Neuron (in vitro differentiated cells): ENCODE results near the gene GJA4.
"Not testable (repeated sequence)": the region's sequence is repeated elsewhere in the genome, so short reads cannot be mapped to it uniquely, and the experiment has no call there.

ENCODE experiments used
- H2AFZ ChIP-seq: one replicate; pipeline ENCODE4 v1.6.1; 2013; ENCODE audit warnings: low read depth, mild to moderate bottlenecking, inconsistent platforms, low read length, moderate library complexity
- H3K27me3 ChIP-seq: one replicate; pipeline ENCODE4 v1.6.1; 2013; ENCODE audit warnings: low read length; ENCODE audit not compliant: insufficient read depth
- H3K36me3 ChIP-seq: one replicate; pipeline ENCODE4 v1.6.1; 2013; ENCODE audit warnings: low read length; ENCODE audit not compliant: insufficient read depth
- H3K4me1 ChIP-seq: one replicate; pipeline ENCODE4 v1.6.1; 2013; ENCODE audit warnings: low read length; ENCODE audit not compliant: insufficient read depth
- H3K4me3 ChIP-seq: 2 replicates; pipeline ENCODE4 v1.5.1; 2013; ENCODE audit warnings: mild to moderate bottlenecking, low read length, moderate library complexity
- H3K9me3 ChIP-seq: one replicate; pipeline ENCODE4 v1.6.1; 2013; ENCODE audit warnings: low read length

Gene GJA4

GRCh38 chr1:34758751-34759150 is 34.0 kb upstream of the GJA4 start:
- H2AFZ ChIP-seq: no peak overlapping the region
- H3K36me3 ChIP-seq: no peaks in the 10 kb centered on the region
- H3K4me3 ChIP-seq: no peak overlapping the region
- H3K27me3 ChIP-seq: peaks cover 11% of the 10 kb centered on the region
- no peaks in the 10 kb centered on the region for H3K4me1 ChIP-seq
- no peaks in the 10 kb centered on the region for H3K9me3 ChIP-seq

- Histone ChIP-seq H3K4me3 (no peak within 1 kb of the TSS), H3K9me3 (no peaks in the 10 kb centered on the region)
Observed at GRCh38 chr1:34759503-34760357, 33.1 kb upstream of the GJA4 start, which contains the start of gene GJB4. Gene GJB4 (plus strand): TSS chr1:34759740. CDS start chr1:34761255, 1,515 bp downstream.

GRCh38 chr1:34761176-34761761 is 31.5 kb upstream of the GJA4 start:
- no peak overlapping the region for H2AFZ ChIP-seq
- no peaks in the 10 kb centered on the region for H3K9me3 ChIP-seq
- H3K4me3 ChIP-seq: no peak overlapping the region
- no peaks in the 10 kb centered on the region for H3K36me3 ChIP-seq
- no peaks in the 10 kb centered on the region for H3K4me1 ChIP-seq
- H3K27me3 ChIP-seq: peaks cover 11% of the 10 kb centered on the region

More at GRCh38 chr1:34759503-34760357, 33.1 kb upstream of the GJA4 start, which contains the start of gene GJB4:
- Histone ChIP-seq H3K27me3 (peaks cover 11% of the 10 kb centered on the region), H2AFZ (no peak within 1 kb of the TSS), H3K36me3 (no peaks in the 10 kb centered on the region), H3K4me1 (no peaks in the 10 kb centered on the region)

GRCh38 chr1:34761776-34762307 is 31.0 kb upstream of the GJA4 start:
- Histone ChIP-seq H3K27me3 (peaks cover 11% of the 10 kb centered on the region), H3K9me3 (no peaks in the 10 kb centered on the region), H3K36me3 (no peaks in the 10 kb centered on the region), H2AFZ (no peak overlapping the region), H3K4me3 (no peak overlapping the region), H3K4me1 (no peaks in the 10 kb centered on the region)

- H2AFZ ChIP-seq: no peak overlapping the region
- H3K4me3 ChIP-seq: no peak overlapping the region
- peaks cover 11% of the 10 kb centered on the region for H3K27me3 ChIP-seq
- H3K4me1 ChIP-seq: no peaks in the 10 kb centered on the region
- H3K36me3 ChIP-seq: no peaks in the 10 kb centered on the region
- no peaks in the 10 kb centered on the region for H3K9me3 ChIP-seq
Observed at GRCh38 chr1:34762474-34763141, 30.2 kb upstream of the GJA4 start.

GRCh38 chr1:34763142-34763781 is 29.5 kb upstream of the GJA4 start:
- Histone ChIP-seq H3K36me3 (no peaks in the 10 kb centered on the region), H3K9me3 (no peaks in the 10 kb centered on the region), H3K27me3 (peaks cover 11% of the 10 kb centered on the region), H3K4me1 (no peaks in the 10 kb centered on the region), H2AFZ (no peak overlapping the region), H3K4me3 (no peak overlapping the region)

GRCh38 chr1:34768856-34769255 is 23.9 kb upstream of the GJA4 start:
- Histone ChIP-seq H2AFZ (no peak overlapping the region), H3K9me3 (no peaks in the 10 kb centered on the region), H3K4me3 (no peak overlapping the region), H3K27me3 (peaks cover 6% of the 10 kb centered on the region), H3K36me3 (no peaks in the 10 kb centered on the region), H3K4me1 (no peaks in the 10 kb centered on the region)

- Histone ChIP-seq H3K9me3 (no peaks in the 10 kb centered on the region), H3K4me3 (no peak overlapping the region), H3K4me1 (no peaks in the 10 kb centered on the region), H2AFZ (no peak overlapping the region), H3K27me3 (peaks cover 6% of the 10 kb centered on the region), H3K36me3 (no peaks in the 10 kb centered on the region)
Observed at GRCh38 chr1:34770891-34771504, 21.8 kb upstream of the GJA4 start.

- H2AFZ ChIP-seq: no peak overlapping the region
- H3K4me1 ChIP-seq: no peaks in the 10 kb centered on the region
- H3K36me3 ChIP-seq: no peaks in the 10 kb centered on the region
- no peak overlapping the region for H3K4me3 ChIP-seq
- no peaks in the 10 kb centered on the region for H3K9me3 ChIP-seq
- peaks cover 6% of the 10 kb centered on the region for H3K27me3 ChIP-seq
Observed at GRCh38 chr1:34771573-34772371, 21.0 kb upstream of the GJA4 start.

- not testable (repeated sequence) for H3K4me3 ChIP-seq, H3K36me3 ChIP-seq, H3K9me3 ChIP-seq, H2AFZ ChIP-seq, H3K27me3 ChIP-seq, H3K4me1 ChIP-seq
Observed at GRCh38 chr1:34773114-34773513, 19.7 kb upstream of the GJA4 start.

GRCh38 chr1:34774957-34775356 is 17.8 kb upstream of the GJA4 start:
- no peaks in the 10 kb centered on the region for H3K4me1 ChIP-seq
- H3K27me3 ChIP-seq: peaks cover 22% of the 10 kb centered on the region
- H3K9me3 ChIP-seq: no peaks in the 10 kb centered on the region

GRCh38 chr1:34776911-34777310 is 15.9 kb upstream of the GJA4 start:
- Histone ChIP-seq H2AFZ (no peak overlapping the region), H3K36me3 (no peaks in the 10 kb centered on the region), H3K4me3 (no peak overlapping the region), H3K4me1 (no peaks in the 10 kb centered on the region), H3K9me3 (no peaks in the 10 kb centered on the region), H3K27me3 (peaks cover 35% of the 10 kb centered on the region)

More at GRCh38 chr1:34774957-34775356, 17.8 kb upstream of the GJA4 start:
- Histone ChIP-seq H2AFZ (no peak overlapping the region), H3K36me3 (no peaks in the 10 kb centered on the region), H3K4me3 (no peak overlapping the region)
